GM08714 (cell line): ENCODE measurements around the gene SPRED2.

Source experiments
- H3K4me3 ChIP-seq: fragments of 200-500 bp; sonication (Bioruptor generic); 2 replicates; pipeline ENCODE4 v1.5.1; 2014; ENCODE audit warnings: mild to moderate bottlenecking, low read length, inconsistent platforms
- ZNF274 ChIP-seq: IDR thresholded peaks from 2 replicates; pipeline ENCODE4 v1.6.1; 2012; ENCODE audit warnings: mild to moderate bottlenecking, low read depth, low read length

The SPRED2 gene

DNA sequence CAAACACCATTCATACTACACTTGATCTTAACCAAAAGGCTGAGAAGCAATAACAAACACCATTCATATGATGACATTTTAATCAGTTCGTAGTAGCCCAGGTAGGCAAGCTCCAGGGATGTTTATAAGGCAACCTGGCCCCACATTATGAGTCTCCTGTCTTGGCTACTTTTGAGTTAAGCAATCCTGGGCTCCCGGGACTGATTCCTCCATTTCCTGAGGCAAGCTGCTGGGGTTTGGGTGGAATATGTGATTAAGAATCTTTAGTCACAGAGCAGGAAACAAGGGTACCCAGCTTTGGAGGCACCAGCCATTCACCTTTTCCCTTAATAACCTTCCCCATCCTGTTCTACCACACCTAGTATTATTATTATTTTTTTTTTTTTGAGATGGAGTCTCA lies 24.5 kb upstream of the SPRED2 start:
- TF ChIP-seq ZNF274: no peak
- no peak overlapping the region for H3K4me3 ChIP-seq

DNA sequence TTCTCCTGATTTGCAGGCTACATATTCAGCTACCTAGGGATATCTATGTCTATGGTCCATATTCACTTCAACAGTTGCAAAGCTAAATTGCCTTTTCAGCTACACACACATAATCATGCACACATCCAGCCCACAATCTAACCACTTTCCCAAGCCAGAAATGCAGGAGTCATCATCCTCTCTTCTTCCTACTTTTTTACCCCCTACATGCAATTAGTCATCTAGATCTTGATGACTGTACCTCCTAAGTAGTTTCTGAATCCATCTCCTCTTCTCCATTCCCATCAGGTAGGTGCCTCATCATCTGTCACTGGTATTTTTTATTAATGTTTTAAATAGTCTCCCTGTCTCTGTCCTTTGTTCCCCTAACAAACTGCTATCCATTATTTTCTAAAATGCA lies 23.7 kb upstream of the SPRED2 start:
- TF ChIP-seq ZNF274: no peak
- no peak overlapping the region for H3K4me3 ChIP-seq

DNA sequence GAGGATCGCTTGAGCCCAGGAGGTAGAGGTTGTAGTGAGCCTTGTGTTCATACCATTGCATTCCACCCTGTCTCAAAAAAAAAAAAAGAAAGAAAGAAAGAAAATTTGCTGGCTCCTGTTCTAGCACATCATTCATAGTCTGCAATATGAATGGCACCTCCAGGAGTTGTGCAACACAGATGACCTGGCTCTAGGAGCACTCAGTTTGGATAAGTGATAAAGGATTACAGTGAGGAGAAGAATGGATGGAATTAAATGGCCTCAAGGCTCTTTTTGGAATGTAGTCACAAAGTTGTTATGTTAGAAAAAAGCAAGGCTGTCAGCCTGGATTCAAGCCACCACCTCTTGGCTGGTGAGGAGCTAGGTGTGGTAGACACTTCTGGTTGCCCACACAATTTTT lies 21.5 kb upstream of the SPRED2 start:
- no peak for TF ChIP-seq ZNF274
- no peak overlapping the region for H3K4me3 ChIP-seq

DNA sequence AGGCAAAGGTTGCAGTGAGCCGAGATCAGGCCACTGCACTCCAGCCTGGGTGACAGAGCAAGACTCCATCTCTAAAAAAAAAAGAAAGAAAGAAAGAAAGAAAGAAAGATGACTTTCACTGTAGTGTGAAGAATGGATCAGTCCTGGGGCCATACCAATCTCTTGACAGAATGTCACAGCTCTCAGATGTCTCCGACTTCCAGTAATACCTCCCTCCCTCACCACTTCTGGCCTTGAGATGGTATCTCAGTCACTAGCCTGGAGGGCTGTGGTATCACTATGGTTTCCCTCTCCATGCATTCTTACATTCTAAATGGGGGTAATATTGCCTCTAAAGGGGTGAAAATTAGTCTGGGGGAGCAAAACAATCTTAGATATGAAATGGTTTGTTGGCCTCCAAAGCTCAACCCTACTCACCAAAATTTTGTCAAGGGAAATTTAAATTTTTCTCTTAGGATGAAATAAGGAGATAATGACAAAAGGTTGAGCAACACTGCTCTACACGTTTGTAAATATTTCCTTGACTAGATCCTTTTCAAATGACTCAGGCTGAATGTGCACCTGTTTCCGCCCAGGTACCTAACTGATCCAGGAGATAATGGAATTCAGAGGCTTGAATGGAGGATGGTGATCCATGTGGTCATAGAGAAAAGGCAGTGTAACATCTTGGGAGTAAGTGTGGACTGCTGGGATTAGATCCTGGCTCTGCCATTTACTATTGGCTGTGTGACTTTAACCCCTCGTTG lies 19.9 kb upstream of the SPRED2 start:
- TF ChIP-seq ZNF274: no peak

DNA sequence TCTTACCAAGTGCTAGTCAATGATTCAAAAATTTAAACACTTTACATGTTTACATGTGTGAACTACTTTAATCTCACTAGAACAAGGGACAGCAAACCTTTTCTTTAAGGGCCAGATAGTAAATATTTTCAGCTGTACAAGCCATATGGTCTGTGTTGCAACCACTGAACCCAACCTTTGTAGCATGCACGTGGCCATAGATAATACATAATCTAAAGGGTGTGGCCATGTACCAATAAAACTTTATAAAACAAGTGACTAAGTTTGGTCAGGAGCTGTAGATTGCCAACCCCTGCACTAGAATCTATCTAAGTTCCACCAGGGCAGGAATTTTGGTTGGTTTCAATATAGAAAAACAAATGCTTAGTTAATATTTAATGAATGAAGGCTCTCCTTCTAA lies 18.4 kb upstream of the SPRED2 start:
- TF ChIP-seq ZNF274: no peak
- H3K4me3 ChIP-seq: no peak overlapping the region

More for the DNA sequence above, 19.9 kb upstream of the SPRED2 start:
- no peak overlapping the region for H3K4me3 ChIP-seq

DNA sequence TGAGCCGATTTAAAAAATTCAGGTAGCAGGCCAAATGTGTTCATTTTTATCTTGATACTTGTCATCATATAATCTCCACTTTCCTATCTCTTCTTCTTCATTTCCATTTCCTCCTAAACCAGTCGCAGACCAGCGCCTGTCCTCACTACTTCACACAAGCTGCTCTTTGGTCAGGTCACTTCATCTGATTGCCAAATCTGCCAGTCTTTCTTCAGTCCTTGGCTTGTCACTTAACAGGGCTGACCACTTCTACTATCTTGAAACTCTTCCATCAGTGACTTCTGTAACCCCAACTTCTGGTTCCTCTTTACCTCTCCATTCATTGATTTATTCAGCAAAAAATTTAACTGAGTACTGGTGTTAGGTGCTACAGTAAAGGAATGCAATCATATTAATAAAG lies 18.0 kb upstream of the SPRED2 start:
- no peak overlapping the region for H3K4me3 ChIP-seq
- TF ChIP-seq ZNF274: no peak

DNA sequence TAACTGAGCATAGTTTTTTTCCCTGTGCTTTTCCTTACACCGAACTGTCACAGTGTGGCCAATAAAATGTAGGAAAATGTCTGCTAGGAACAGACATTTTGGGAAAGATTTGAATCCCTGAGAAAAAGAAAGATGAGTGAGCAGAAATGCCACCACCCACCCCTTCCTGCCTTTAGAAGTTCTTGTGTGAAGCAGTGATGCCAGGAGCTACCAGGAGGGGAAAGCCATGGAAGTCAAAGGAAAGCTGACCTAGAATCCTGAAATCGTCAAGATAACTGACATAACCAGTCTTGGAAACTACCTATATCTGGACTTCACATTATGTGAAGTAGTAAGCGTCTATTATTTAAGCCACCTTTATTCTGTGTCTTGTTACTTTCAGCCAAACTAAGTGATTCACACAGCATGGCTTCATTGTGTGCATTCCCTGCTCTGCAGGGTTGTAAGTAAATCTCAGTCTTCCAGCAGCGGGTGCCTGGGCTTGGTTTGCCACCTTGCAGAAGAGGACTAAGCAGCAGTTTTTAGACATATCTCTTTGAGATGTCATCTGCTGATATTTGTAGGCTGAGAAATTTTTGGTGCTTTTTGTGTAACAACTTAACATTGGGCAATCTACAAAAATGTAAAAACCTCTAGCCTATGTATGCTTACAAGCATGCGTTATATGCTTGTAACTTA lies 11.2 kb upstream of the SPRED2 start:
- no peak for TF ChIP-seq ZNF274
- H3K4me3 ChIP-seq: no peak overlapping the region

DNA sequence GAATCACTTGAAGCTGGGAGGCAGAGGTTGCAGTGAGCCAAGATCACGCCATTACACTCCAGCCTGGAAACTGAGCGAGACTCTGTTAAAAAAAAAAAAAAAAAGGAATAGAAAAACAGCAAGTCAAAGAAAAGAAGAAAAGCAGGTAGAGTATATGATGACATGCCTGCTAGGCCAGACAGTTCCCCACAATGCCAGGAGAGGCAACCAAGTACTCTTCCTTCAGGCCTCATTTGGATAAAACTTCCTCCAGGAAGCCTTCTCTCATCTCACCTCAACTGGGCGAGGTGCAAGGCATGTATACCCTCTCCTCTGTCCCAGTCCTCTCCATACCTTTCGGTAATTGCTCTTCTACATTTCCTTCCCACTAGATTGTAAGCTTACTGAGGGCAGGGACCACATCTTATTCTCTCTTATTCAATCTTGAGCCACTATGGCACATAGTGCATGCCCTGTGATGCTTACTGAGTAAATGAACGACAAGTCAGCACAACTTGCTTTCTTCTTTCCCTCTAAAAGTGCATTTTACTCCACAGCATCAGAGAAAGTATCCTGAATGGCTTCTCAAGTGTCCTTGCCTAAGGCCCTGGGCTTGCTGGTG lies 10.1 kb upstream of the SPRED2 start:
- TF ChIP-seq ZNF274: no peak
- H3K4me3 ChIP-seq: no peak overlapping the region

DNA sequence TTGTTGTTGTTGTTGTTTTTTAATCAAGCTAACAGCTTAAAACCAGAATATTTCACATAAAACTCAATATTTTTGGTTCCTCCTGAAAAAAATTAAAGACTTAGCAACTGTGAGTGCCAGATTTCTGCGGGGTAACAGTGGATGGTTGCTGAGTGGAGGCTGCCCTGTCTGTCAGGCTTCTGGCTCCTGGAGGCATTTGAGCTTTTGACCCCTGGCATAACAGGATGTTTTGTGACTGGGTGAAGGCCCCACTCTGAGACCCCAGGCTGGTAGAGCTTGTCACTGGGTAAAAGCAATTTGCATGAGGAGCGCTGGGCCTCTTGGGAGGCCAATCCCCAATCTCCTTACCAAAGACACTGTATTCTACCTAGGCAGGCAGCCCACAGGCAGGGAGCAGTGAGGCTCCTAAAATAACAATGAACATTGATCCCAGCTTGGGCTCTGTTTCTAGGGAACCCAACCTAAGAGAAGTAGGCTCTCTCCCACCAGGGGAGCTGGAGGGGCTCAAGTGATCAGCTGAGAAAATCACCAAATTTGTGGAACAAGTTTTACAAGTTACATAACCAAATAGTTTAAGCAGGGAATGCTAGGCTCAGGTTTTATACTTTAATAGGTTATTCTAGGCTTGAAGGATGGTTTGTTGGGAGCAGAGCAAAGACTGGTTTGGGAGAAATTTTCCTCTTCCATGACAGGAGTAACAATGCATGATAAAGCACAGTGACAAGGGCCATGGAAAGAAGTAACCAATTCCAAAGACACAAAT lies 5.9 kb upstream of the SPRED2 start:
- no peak overlapping the region for H3K4me3 ChIP-seq
- TF ChIP-seq ZNF274: no peak

DNA sequence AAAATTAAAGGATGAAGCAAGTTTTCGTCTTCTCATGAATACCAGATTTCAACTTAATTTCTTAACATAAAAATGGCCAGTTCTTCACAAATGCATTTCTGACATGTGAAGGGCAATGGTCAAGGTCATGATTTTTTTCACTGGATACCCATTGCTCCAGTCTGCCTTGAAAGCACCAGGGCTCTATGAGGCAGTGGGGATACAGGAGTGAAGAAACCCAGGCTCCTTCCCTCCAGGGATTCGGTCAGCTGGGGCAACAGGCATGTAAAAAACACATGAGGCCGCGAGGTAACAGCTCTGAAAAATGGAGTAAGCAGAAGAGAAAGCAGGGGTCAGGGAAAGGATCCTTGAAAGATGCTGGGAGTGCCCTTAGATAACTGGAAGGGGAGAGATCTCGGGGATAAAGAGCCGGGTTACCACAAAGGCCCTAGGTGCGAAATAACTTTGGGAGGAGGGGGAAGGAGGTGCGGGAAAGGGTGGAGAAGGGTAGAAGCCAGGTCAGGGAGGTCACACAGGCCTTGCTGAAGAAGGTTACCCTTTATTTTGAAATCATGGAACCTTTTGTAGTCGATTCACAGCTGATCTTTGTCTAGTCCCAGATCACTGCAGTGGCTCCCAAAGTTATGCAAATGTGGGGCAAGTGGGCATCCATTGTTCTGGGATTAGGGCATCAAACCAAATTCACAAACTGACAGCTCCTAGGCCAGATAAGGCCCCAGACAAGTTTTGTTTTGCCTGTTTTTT lies 5.2 kb upstream of the SPRED2 start:
- no peak overlapping the region for H3K4me3 ChIP-seq
- TF ChIP-seq ZNF274: no peak

DNA sequence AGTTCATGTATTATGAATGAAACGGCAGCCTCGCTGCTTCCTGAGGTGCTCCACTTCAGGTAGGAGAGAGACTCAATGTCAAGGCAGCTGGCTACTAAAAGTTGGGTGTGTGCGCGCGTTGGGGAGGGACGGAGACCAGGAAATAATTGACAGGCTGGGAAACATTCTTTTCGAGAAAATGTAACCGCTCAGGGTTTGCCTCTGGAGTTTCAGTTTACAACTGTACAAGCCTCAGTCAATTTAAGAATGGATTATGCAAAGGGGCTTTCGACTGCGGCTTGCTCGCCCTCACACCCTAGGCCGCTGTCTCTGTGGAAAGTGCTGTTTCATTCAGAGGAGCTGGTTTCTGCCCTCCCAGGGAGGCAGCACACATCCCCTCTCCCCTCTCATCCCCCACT lies 4.4 kb upstream of the SPRED2 start:
- TF ChIP-seq ZNF274: no peak
- peak overlapping the region; percentile 53; the same call in 1 of the 2 replicates for H3K4me3 ChIP-seq

DNA sequence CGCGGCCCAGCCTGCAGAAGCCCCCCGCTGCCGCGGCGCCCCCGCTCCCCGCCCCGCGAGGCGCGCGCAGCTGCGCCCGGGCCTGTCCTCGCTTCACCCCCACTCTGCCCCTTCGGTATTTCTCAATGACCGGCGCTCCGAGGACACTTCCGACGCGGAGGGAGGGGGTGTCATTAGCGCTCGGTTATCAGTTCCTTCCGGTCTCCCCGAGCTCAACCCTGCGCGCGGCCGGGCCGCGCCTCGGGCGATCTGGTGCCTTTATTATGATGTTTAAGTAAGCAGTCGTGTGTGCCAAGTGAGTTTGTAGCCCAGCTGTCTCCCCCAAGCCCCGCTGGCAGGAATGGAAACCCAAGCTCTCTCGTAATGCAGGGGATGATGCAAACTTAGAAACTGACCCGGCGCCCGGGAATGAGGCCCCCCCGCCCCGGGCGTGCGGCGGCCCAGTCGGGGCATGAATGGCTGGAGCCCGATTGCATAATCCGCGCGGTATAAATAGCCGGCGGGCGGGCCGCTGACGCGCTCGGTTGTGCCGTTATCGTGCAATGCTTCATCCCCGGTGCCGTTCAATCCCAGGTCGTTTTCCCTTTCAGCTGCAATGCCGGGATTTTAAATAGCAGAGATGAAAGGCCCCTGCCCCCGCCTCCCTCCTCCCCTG lies 3.9 kb upstream of the SPRED2 start:
- peak overlapping the region; percentile 53; the same call in 1 of the 2 replicates for H3K4me3 ChIP-seq
- TF ChIP-seq ZNF274: no peak

DNA sequence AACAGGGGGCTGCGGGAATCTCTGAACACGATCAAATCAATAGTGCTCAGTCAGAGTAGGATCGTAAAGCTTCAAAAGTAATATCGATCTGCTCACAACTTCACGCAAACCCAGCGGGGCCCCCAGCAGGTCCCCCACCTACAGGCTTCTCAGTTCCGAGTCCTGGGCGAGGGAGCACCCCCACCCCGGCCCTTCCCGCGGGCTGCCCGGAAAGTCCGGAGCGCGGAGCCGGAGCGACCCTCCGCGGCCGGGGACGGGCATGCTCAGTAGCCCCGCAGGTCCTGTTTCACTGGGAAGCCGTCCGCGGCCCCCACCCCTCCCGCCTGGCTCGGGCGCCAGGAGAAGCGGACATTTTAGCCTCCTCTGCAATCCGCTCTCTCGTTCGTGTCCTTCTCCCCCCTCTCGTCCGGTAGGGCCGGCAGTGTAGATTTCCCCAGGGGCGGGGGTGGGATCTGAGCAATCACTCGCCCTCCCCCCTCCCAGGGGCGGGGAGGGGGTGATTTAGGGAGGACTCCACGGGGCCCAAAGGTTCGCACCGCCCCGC lies 3.3 kb upstream of the SPRED2 start:
- TF ChIP-seq ZNF274: no peak
- H3K4me3 ChIP-seq: peak overlapping the region; percentile 53; the same call in 1 of the 2 replicates
